ENCODE data around the gene UCK2.

DNA sequence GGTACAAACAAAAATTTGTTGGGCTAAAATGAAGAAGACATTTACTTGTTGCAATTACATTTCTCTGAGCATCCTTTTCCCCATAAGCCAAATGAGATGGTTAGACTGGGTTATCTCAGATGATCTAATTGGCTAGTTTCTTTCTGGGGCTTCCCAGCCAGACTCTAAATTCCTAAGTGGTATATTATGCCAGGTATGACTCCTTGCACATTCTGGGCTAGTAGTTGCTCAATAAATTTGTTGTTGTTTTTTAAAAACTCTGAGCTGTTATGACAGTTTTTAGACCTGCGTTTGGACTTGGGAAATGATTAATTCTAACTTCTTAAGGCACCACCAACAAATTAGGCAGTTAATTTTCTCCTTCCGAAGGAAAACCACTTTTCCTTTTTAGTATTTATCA, 66.1 kb downstream of the UCK2 start:
- TF ChIP-seq, protein P1, sequence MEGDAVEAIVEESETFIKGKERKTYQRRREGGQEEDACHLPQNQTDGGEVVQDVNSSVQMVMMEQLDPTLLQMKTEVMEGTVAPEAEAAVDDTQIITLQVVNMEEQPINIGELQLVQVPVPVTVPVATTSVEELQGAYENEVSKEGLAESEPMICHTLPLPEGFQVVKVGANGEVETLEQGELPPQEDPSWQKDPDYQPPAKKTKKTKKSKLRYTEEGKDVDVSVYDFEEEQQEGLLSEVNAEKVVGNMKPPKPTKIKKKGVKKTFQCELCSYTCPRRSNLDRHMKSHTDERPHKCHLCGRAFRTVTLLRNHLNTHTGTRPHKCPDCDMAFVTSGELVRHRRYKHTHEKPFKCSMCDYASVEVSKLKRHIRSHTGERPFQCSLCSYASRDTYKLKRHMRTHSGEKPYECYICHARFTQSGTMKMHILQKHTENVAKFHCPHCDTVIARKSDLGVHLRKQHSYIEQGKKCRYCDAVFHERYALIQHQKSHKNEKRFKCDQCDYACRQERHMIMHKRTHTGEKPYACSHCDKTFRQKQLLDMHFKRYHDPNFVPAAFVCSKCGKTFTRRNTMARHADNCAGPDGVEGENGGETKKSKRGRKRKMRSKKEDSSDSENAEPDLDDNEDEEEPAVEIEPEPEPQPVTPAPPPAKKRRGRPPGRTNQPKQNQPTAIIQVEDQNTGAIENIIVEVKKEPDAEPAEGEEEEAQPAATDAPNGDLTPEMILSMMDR (IDR thresholded peaks at IDR 0.05): no peak
- TF ChIP-seq POLR2AphosphoS5 (IDR thresholded peaks at IDR 0.05) (no peak), POLR2A (IDR thresholded peaks at IDR 0.05) (no peak), EP300 (IDR thresholded peaks at IDR 0.05) (no peak)
